K562 (cell line): ENCODE data around the gene ZNF628. TPM values are rescaled to one million over a fixed set of nuclear protein-coding genes. Genes with fewer than 3 reads are reported as not detected.
A peak's percentile ranks its signal among the peaks of the same experiment; 100 is the strongest.

ENCODE experiments used
- ARID2 ChIP-seq: fragments of 450-650 bp; IDR thresholded peaks from 2 replicates; pipeline ENCODE4 v1.6.1; 2017; ENCODE audit warnings: antibody characterized with exemption, mild to moderate bottlenecking
- BCL6 ChIP-seq: fragments of 250-450 bp; sonication (Bioruptor Pico); IDR thresholded peaks from 2 replicates; pipeline ENCODE4 v1.4.0; 2020
- CEBPZ ChIP-seq: fragments of 150-350 bp; IDR thresholded peaks from 2 replicates; pipeline ENCODE4 v1.6.1; 2014; ENCODE audit warnings: low read depth, mild to moderate bottlenecking, low read length, borderline replicate concordance
- CTCFL ChIP-seq: IDR thresholded peaks from 2 replicates; pipeline ENCODE4 v1.6.1; 2011; ENCODE audit warnings: borderline replicate concordance, low read depth, mild to moderate bottlenecking, moderate library complexity, low read length; ENCODE audit not compliant: insufficient read depth, poor library complexity, severe bottlenecking
- HMG20A ChIP-seq: fragments of 450-650 bp; formaldehyde crosslinking; conservative IDR thresholded peaks from 2 replicates; pipeline ENCODE4 v1.4.0; 2020; ENCODE audit warnings: mild to moderate bottlenecking, mixed read lengths
- JUND ChIP-seq, 2 experiments: IDR thresholded peaks; 2 replicates in 1 of 2; 3 replicates in 1 of 2; pipeline ENCODE4 v1.6.1; 2011; ENCODE audit warnings: borderline replicate concordance in 2 of 2, low read depth in 2 of 2, low read length in 2 of 2, improper control_type of control experiment in 1 of 2, missing biosample characterization in 1 of 2, missing genetic modification characterization in 1 of 2, missing genetic modification reagents in 1 of 2
- MCM5 ChIP-seq: fragments of 450-650 bp; IDR thresholded peaks from 2 replicates; pipeline ENCODE4 v1.6.1; 2016; ENCODE audit warnings: low read depth
- NFIX ChIP-seq: fragments of 250-450 bp; sonication (Bioruptor Pico); IDR thresholded peaks from 2 replicates; pipeline ENCODE4 v1.4.0; 2020; ENCODE audit warnings: low read depth, mild to moderate bottlenecking, moderate library complexity
- NR2C2 ChIP-seq, 2 experiments: fragments of 200-800 bp in 1 of 2; sonication (Bioruptor generic) in 1 of 2; sonication (generic) in 1 of 2; formaldehyde crosslinking in 1 of 2; IDR thresholded peaks; 2 replicates each; pipeline versions ENCODE4 v1.6.1 to v1.8.0; 2016 to 2022; ENCODE audit warnings: mild to moderate bottlenecking in 1 of 2, missing compliant biosample characterization in 1 of 2, missing genetic modification characterization in 1 of 2, missing genetic modification reagents in 1 of 2
- TOE1 ChIP-seq, 2 experiments: fragments of 450-650 bp in 1 of 2; sonication (generic) in 1 of 2; formaldehyde crosslinking in 1 of 2; IDR thresholded peaks; 2 replicates each; pipeline versions ENCODE4 v1.7.1 to v1.8.0; 2016 to 2022; ENCODE audit warnings: borderline replicate concordance in 2 of 2, mild to moderate bottlenecking in 2 of 2, antibody characterized with exemption in 1 of 2, inconsistent platforms in 1 of 2, low read depth in 1 of 2, missing genetic modification reagents in 1 of 2, moderate library complexity in 1 of 2
- ZC3H4 ChIP-seq: sonication (generic); formaldehyde crosslinking; IDR thresholded peaks from 2 replicates; pipeline ENCODE4 v1.9.0; 2021; ENCODE audit warnings: missing genetic modification reagents, borderline replicate concordance
- ZNF639 ChIP-seq, 2 experiments: fragments of 200-800 bp in 1 of 2; sonication (Bioruptor generic) in 1 of 2; sonication (generic) in 1 of 2; formaldehyde crosslinking in 1 of 2; IDR thresholded peaks in 1 of 2; conservative IDR thresholded peaks in 1 of 2; 2 replicates each; pipeline versions ENCODE4 v1.5.0 to v1.6.1; 2016 to 2020; ENCODE audit warnings: missing compliant biosample characterization in 1 of 2, missing genetic modification characterization in 1 of 2, missing genetic modification reagents in 1 of 2
- polyA plus RNA-seq, 8 experiments: library from polyadenylated mRNA; depleted of rRNA in 4 of 8; stranded (reverse) in 5 of 8; unstranded in 3 of 8; fragments of >200 nt; fragmentation: Nextera tagmentation in 2 of 8; fragmentation: Illumina TruSeq in 1 of 8; extraction: Ambion mirVana in 2 of 8; extraction: Trizol in 1 of 8; gene quantifications; 2 replicates each; pipeline versions ENCODE4 v1.2.1 to v1.2.3, GENCODE V29; 2011 to 2014; ENCODE audit warnings: inconsistent platforms in 1 of 8, missing spikeins in 1 of 8
- total RNA-seq, 7 experiments: library from RNA; depleted of rRNA in 6 of 7; stranded (reverse); fragments of >200 nt in 6 of 7; fragmentation: Illumina TruSeq in 2 of 7; extraction: Trizol in 2 of 7; gene quantifications; 2 replicates each; pipeline versions ENCODE4 v1.2.1 to v1.2.3, GENCODE V29; 2011 to 2021; ENCODE audit warnings: low replicate concordance in 1 of 7
- TF ChIP-seq, protein P1 (sequence below), 2 experiments: IDR thresholded peaks; 2 replicates each; pipeline ENCODE4 v1.6.1; 2011; ENCODE audit warnings: borderline replicate concordance in 1 of 2, control low read depth in 1 of 2, low read depth in 1 of 2, low read length in 1 of 2, mild to moderate bottlenecking in 1 of 2, mixed read lengths in 1 of 2, moderate library complexity in 1 of 2; ENCODE audit not compliant: insufficient read depth in 1 of 2, insufficient read length in 1 of 2, poor library complexity in 1 of 2, severe bottlenecking in 1 of 2; ENCODE audit errors: extremely low read depth in 1 of 2
- TF ChIP-seq, protein P2 (sequence below): fragments of 450-650 bp; IDR thresholded peaks from 2 replicates; pipeline ENCODE4 v1.6.1; 2016; ENCODE audit warnings: low read depth, mild to moderate bottlenecking, moderate library complexity

Gene ZNF628
- total and polyA plus RNA-seq, 9 of the 15 experiments (the other 6 are each of a cell fraction or from before 2014, with no cell fraction given): 0.13 to 13.6 (median 2.2) TPM; not detected in 3

GRCh38 chr19:55516878-55517620 is 40.6 kb downstream of the ZNF628 start (continued):
- TF ChIP-seq JUND (IDR thresholded peaks at IDR 0.05; ENCODE audit: borderline replicate concordance, low read depth, low read length) (peak; percentile 62), JUND (tag; IDR thresholded peaks at IDR 0.05; ENCODE audit: borderline replicate concordance, low read depth, low read length) (no peak; the same call in 2 of the 3 replicates), BCL6 (CRISPR knock-in tag) (no peak), MCM5 (no peak), NFIX (CRISPR knock-in tag) (no peak), NR2C2 (CRISPR knock-in tag; IDR thresholded peaks at IDR 0.05) (peak; percentile 45), NR2C2 (tag; IDR thresholded peaks at IDR 0.05) (peak; percentile 93), ZC3H4 (CRISPR knock-in tag) (no peak), CEBPZ (no peak), TOE1 (IDR thresholded peaks at IDR 0.05; ENCODE audit: borderline replicate concordance) (0 out of 2 replicates have a peak, but pooled peaks have one; percentile 6), TOE1 (CRISPR knock-in tag; IDR thresholded peaks at IDR 0.05; ENCODE audit: borderline replicate concordance, low read depth) (no peak), ZNF639 (CRISPR knock-in tag; conservative IDR thresholded peaks at IDR 0.05 in 1 of 2, IDR thresholded peaks at IDR 0.05 in 1 of 2) (0 out of 4 replicates have a peak, but pooled peaks of 1 of the 2 experiments have one; percentile 22), ARID2 (peak; percentile 99), HMG20A (CRISPR knock-in tag) (no peak), CTCFL (peak; percentile 77)
- TF ChIP-seq, protein P1, sequence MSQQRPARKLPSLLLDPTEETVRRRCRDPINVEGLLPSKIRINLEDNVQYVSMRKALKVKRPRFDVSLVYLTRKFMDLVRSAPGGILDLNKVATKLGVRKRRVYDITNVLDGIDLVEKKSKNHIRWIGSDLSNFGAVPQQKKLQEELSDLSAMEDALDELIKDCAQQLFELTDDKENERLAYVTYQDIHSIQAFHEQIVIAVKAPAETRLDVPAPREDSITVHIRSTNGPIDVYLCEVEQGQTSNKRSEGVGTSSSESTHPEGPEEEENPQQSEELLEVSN (IDR thresholded peaks at IDR 0.05; ENCODE audit: borderline replicate concordance in 1 of 2, extremely low read depth in 1 of 2, insufficient read depth in 1 of 2, insufficient read length in 1 of 2, low read depth in 1 of 2, low read length in 1 of 2, poor library complexity in 1 of 2, severe bottlenecking in 1 of 2): peak in 1 of 2 experiments; percentile 34
- TF ChIP-seq, protein P2, sequence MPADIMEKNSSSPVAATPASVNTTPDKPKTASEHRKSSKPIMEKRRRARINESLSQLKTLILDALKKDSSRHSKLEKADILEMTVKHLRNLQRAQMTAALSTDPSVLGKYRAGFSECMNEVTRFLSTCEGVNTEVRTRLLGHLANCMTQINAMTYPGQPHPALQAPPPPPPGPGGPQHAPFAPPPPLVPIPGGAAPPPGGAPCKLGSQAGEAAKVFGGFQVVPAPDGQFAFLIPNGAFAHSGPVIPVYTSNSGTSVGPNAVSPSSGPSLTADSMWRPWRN: peak; percentile 68; the same call in 1 of the 2 replicates
